Hematopoietic multipotent progenitor cell treated with erythropoietin and hydrocortisone succinate and interleukin-3 and kit ligand, for 6 days (in vitro differentiated cells): ENCODE measurements around the gene CCDC197.

ENCODE experiments used
- DNase-seq: peaks from one replicate; pipeline ENCODE4 v3.0.0-alpha.2; 2015

The CCDC197 gene

GRCh38 chr14:94045101-94045500 lies 48.0 kb downstream of the CCDC197 start:
- no peak for DNase-seq

GRCh38 chr14:94045563-94046345 lies 48.7 kb downstream of the CCDC197 start:
- DNase-seq, result no peak

- no peak for DNase-seq
Measured at GRCh38 chr14:94046696-94047250, 49.7 kb downstream of the CCDC197 start.

GRCh38 chr14:94047581-94047980 lies 50.5 kb downstream of the CCDC197 start:
- DNase-seq, result no peak

- DNase-seq, result no peak
Measured at GRCh38 chr14:94048691-94049624, 51.9 kb downstream of the CCDC197 start.

- no peak for DNase-seq
Measured at GRCh38 chr14:94049625-94050023, 52.5 kb downstream of the CCDC197 start.

GRCh38 chr14:94050231-94050880 lies 53.3 kb downstream of the CCDC197 start:
- DNase-seq, result no peak

GRCh38 chr14:94051115-94051514 lies 54.0 kb downstream of the CCDC197 start:
- peak; percentile 42 for DNase-seq

GRCh38 chr14:94051779-94052178 lies 54.7 kb downstream of the CCDC197 start:
- no peak for DNase-seq

- no peak for DNase-seq
Measured at GRCh38 chr14:94052199-94052598, 55.1 kb downstream of the CCDC197 start.

- no peak for DNase-seq
Measured at GRCh38 chr14:94052662-94053061, 55.6 kb downstream of the CCDC197 start.

- no peak for DNase-seq
Measured at GRCh38 chr14:94054401-94054800, 57.3 kb downstream of the CCDC197 start.

- no peak for DNase-seq
Measured at GRCh38 chr14:94054936-94055335, 57.8 kb downstream of the CCDC197 start.

- peak; percentile 29 for DNase-seq
Measured at GRCh38 chr14:94056579-94057308, 59.6 kb downstream of the CCDC197 start.

- DNase-seq, result no peak
Measured at GRCh38 chr14:94058128-94058673, 61.1 kb downstream of the CCDC197 start.
